Tibial nerve (tissue), 4 donors: ENCODE results near the gene ANKRD45.

ENCODE experiments used
- EP300 ChIP-seq, 2 donors: sonication (generic); formaldehyde crosslinking; IDR thresholded peaks; one replicate each; pipeline ENCODE4 v1.6.1; 2017; ENCODE audit warnings: antibody characterized with exemption in 2 of 2, mild to moderate bottlenecking in 1 of 2
- TF ChIP-seq, protein P1 (sequence below), 5 experiments: fragments of 200-600 bp in 3 of 5; fragments of 450-650 bp in 2 of 5; sonication (generic) in 3 of 5; IDR thresholded peaks; one replicate each; pipeline ENCODE4 v1.5.1; 2016 to 2019; ENCODE audit warnings: antibody characterized with exemption in 5 of 5, mild to moderate bottlenecking in 3 of 5, moderate library complexity in 2 of 5

DNA sequence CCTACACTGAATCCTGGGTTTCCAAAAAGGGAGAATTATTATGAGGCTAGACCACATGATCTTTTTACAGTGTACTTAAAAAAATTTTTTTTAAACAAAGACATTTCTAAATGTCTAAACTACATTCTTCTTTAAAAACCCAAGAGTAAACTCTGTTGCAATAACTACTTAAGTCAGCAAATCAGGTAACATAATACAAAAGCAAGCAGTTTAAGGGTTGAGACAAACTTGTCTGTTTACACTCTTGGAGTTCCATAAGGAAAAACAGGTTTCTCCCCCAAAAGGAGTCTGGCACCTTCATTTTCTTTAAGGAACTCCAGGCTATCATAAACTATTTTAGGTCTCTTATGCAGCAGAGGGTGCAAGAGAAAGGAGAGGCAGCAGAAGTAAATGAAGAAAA, 12.5 kb upstream of the ANKRD45 start:
- TF ChIP-seq, protein P1, sequence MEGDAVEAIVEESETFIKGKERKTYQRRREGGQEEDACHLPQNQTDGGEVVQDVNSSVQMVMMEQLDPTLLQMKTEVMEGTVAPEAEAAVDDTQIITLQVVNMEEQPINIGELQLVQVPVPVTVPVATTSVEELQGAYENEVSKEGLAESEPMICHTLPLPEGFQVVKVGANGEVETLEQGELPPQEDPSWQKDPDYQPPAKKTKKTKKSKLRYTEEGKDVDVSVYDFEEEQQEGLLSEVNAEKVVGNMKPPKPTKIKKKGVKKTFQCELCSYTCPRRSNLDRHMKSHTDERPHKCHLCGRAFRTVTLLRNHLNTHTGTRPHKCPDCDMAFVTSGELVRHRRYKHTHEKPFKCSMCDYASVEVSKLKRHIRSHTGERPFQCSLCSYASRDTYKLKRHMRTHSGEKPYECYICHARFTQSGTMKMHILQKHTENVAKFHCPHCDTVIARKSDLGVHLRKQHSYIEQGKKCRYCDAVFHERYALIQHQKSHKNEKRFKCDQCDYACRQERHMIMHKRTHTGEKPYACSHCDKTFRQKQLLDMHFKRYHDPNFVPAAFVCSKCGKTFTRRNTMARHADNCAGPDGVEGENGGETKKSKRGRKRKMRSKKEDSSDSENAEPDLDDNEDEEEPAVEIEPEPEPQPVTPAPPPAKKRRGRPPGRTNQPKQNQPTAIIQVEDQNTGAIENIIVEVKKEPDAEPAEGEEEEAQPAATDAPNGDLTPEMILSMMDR (IDR thresholded peaks at IDR 0.05), result no peak
- TF ChIP-seq EP300 (IDR thresholded peaks at IDR 0.05), result no peak
